Endothelial cell of umbilical vein (primary cell): ENCODE results near the gene FOXI2. TPM values are rescaled to one million over a fixed set of nuclear protein-coding genes. Genes with fewer than 3 reads are reported as not detected.

Source experiments
- BruUV-seq: library from RNA; stranded (reverse); fragments of 400-500 nt; replicated peaks from 2 replicates; lab custom pipeline; 2021; lab: Mats Ljungman, UMichigan
- CTCF ChIA-PET: fragments of 300-600, 350-600 bp; sonication (Branson Sonifier 250); formaldehyde crosslinking; loops from one replicate; lab custom pipeline; 2021; ENCODE audit warnings: antibody characterized with exemption, inconsistent platforms; lab: Charles Lee
- POLR2A ChIA-PET: fragments of 300-600, 350-600 bp; sonication (Branson Sonifier 250); formaldehyde crosslinking; loops from one replicate; lab custom pipeline; 2021; ENCODE audit warnings: antibody characterized with exemption, inconsistent platforms; lab: Charles Lee
- DNase-seq: peaks from one replicate; pipeline ENCODE4 v3.0.0-alpha.2; 2011; ENCODE audit warnings: low read depth, low spot score
- FAIRE-seq: peaks from 2 replicates; lab custom pipeline; 2011; peaks lifted over from hg19 to GRCh38; lab: Jason Lieb, UNC
- H2AFZ ChIP-seq: 2 replicates; pipeline ENCODE4 v1.6.0; 2012; ENCODE audit warnings: low read depth, low read length, control low read depth, inconsistent platforms
- H3K27ac ChIP-seq: 2 replicates; pipeline ENCODE4 v1.5.1; 2011; ENCODE audit warnings: low read depth, mild to moderate bottlenecking, control low read depth, low read length, moderate library complexity; ENCODE audit not compliant: insufficient read depth
- H3K27me3 ChIP-seq, 2 experiments: 2 replicates each; pipeline versions ENCODE4 v1.6.0 to v1.6.1; 2011; ENCODE audit warnings: low read length in 2 of 2, mixed read lengths in 1 of 2; ENCODE audit not compliant: control insufficient read depth in 2 of 2, insufficient read depth in 2 of 2
- H3K36me3 ChIP-seq, 2 experiments: 2 replicates in 1 of 2; 3 replicates in 1 of 2; pipeline ENCODE4 v1.5.1; 2011; ENCODE audit warnings: low read length in 2 of 2, mild to moderate bottlenecking in 1 of 2, moderate library complexity in 1 of 2; ENCODE audit not compliant: control insufficient read depth in 2 of 2, insufficient read depth in 2 of 2; ENCODE audit errors: extremely low read depth in 1 of 2
- H3K4me1 ChIP-seq: 3 replicates; pipeline ENCODE4 v1.5.1; 2011; ENCODE audit warnings: mild to moderate bottlenecking, low read length; ENCODE audit not compliant: control insufficient read depth, insufficient read depth; ENCODE audit errors: extremely low read depth
- H3K4me2 ChIP-seq: 2 replicates; pipeline ENCODE4 v1.6.1; 2011; ENCODE audit warnings: low read length, control low read depth, mixed read lengths; ENCODE audit not compliant: insufficient read depth
- H3K4me3 ChIP-seq, 3 experiments: fragments of 200-600 bp in 1 of 3; sonication (generic), shearing (Covaris generic) in 1 of 3; replicated peaks in 1 of 3; 2 replicates each; pipeline ENCODE4 v1.5.1; 2011 to 2016; ENCODE audit warnings: control low read depth in 3 of 3, low read length in 3 of 3, mild to moderate bottlenecking in 2 of 3, inconsistent platforms in 1 of 3, low read depth in 1 of 3, moderate library complexity in 1 of 3; ENCODE audit not compliant: insufficient read depth in 1 of 3
- H3K79me2 ChIP-seq: 2 replicates; pipeline ENCODE4 v1.6.0; 2012; ENCODE audit warnings: low read length, inconsistent platforms; ENCODE audit not compliant: control insufficient read depth, insufficient read depth
- H3K9ac ChIP-seq: replicated peaks from 2 replicates; pipeline ENCODE3; 2011; ENCODE audit warnings: low read length, control low read depth; ENCODE audit not compliant: insufficient read depth; ENCODE audit errors: extremely low read depth
- H3K9me1 ChIP-seq: replicated peaks from 3 replicates; pipeline ENCODE4 v1.6.0; 2011; ENCODE audit warnings: mild to moderate bottlenecking, low read length; ENCODE audit not compliant: control insufficient read depth, insufficient read depth; ENCODE audit errors: extremely low read depth
- H3K9me3 ChIP-seq: replicated peaks from 2 replicates; pipeline ENCODE4 v1.5.1; 2012; ENCODE audit warnings: low read length, inconsistent platforms; ENCODE audit not compliant: control insufficient read depth, insufficient read depth
- H4K20me1 ChIP-seq: replicated peaks from 2 replicates; pipeline ENCODE3; 2011; ENCODE audit warnings: mild to moderate bottlenecking, low read length; ENCODE audit not compliant: control insufficient read depth, insufficient read depth; ENCODE audit errors: extremely low read depth
- CTCF ChIP-seq, 2 donors: IDR thresholded peaks; 1 replicate in 1 of 2; 2 replicates in 1 of 2; pipeline ENCODE4 v1.5.1; 2011; ENCODE audit warnings: low read length in 2 of 2, mild to moderate bottlenecking in 2 of 2, moderate library complexity in 2 of 2, control low read depth in 1 of 2, inconsistent platforms in 1 of 2, low read depth in 1 of 2; ENCODE audit not compliant: insufficient read depth in 1 of 2; ENCODE audit errors: extremely low read depth in 1 of 2
- EZH2 ChIP-seq: IDR thresholded peaks from 2 replicates; pipeline ENCODE4 v1.6.1; 2012; ENCODE audit warnings: borderline replicate concordance, low read depth, mild to moderate bottlenecking, moderate library complexity, low read length, inconsistent platforms; ENCODE audit not compliant: severe bottlenecking
- FOS ChIP-seq: IDR thresholded peaks from 2 replicates; pipeline ENCODE4 v1.6.1; 2011; ENCODE audit warnings: mild to moderate bottlenecking, low read length, moderate library complexity, borderline replicate concordance; ENCODE audit not compliant: insufficient read depth
- GATA2 ChIP-seq: IDR thresholded peaks from 2 replicates; pipeline ENCODE4 v1.7.0; 2011; ENCODE audit warnings: low read depth, mild to moderate bottlenecking, moderate library complexity, mixed read lengths, low read length; ENCODE audit not compliant: insufficient read length, insufficient read depth
- JUN ChIP-seq: IDR thresholded peaks from 2 replicates; pipeline ENCODE4 v1.6.1; 2011; ENCODE audit warnings: borderline replicate concordance, low read depth; ENCODE audit not compliant: insufficient read length, insufficient read depth
- MYC ChIP-seq: IDR thresholded peaks from one replicate; pipeline ENCODE4 v1.6.1; 2011; ENCODE audit warnings: mild to moderate bottlenecking, low read depth, low read length
- POLR2A ChIP-seq: IDR thresholded peaks from 2 replicates; pipeline ENCODE4 v1.6.1; 2012; ENCODE audit warnings: low read depth, mild to moderate bottlenecking, control low read depth, low read length
- POLR2AphosphoS5 ChIP-seq: IDR thresholded peaks from 2 replicates; pipeline ENCODE4 v1.6.1; 2012; ENCODE audit warnings: low read depth, mild to moderate bottlenecking, control low read depth, low read length, moderate library complexity; ENCODE audit not compliant: insufficient read depth
- dilution Hi-C: fragments of 300-500 bp; cut with MboI; formaldehyde crosslinking; loops from one replicate; pipeline ENCODE4 v1.15.0; 2019; ENCODE audit warnings: low sequenced_read_pairs; ENCODE audit not compliant: extremely low pct_ligation_motif_present
- intact Hi-C: fragments of 100-400 bp; cut with micrococcal nuclease; formaldehyde crosslinking; loops from one replicate; pipeline ENCODE4 v1.10.0; 2022
- polyA plus RNA-seq, 4 experiments: library from polyadenylated mRNA; depleted of rRNA in 3 of 4; stranded (reverse) in 3 of 4; unstranded in 1 of 4; fragments of >200 nt; gene quantifications; 2 replicates each; pipeline versions ENCODE4 v1.2.1 to v1.2.3, GENCODE V29; 2011 to 2012; ENCODE audit warnings: missing spikeins in 1 of 4
- total RNA-seq: library from RNA; stranded (reverse); gene quantifications from 2 replicates; pipeline ENCODE4 v1.2.3, GENCODE V29; 2021
- TF ChIP-seq, protein P1 (sequence below): IDR thresholded peaks from 2 replicates; pipeline ENCODE4 v1.6.1; 2011; ENCODE audit not compliant: insufficient read depth, insufficient read length

Gene FOXI2
- total and polyA plus RNA-seq, 2 donors (not counting 3 experiments of a cell fraction or from before 2014, with no cell fraction given) = not detected

- no peaks in the 10 kb centered on the region for H3K9me1 ChIP-seq
- H3K9me3 ChIP-seq = no peaks in the 10 kb centered on the region
- no peak overlapping the region for H3K9ac ChIP-seq
- H3K4me1 ChIP-seq = no peaks in the 10 kb centered on the region
- H4K20me1 ChIP-seq = no peaks in the 10 kb centered on the region
- H3K27ac ChIP-seq = no peak overlapping the region
- no peak overlapping the region for H2AFZ ChIP-seq
- H3K27me3 ChIP-seq = peaks cover 35 to 52% of the 10 kb centered on the region in 2 experiments
- CTCF ChIA-PET = no interaction called here
- FAIRE-seq = no peak
- POLR2A ChIA-PET = no interaction called here
- H3K79me2 ChIP-seq = no peaks in the 10 kb centered on the region
- no peak overlapping the region for H3K4me2 ChIP-seq
- TF ChIP-seq, protein P1, sequence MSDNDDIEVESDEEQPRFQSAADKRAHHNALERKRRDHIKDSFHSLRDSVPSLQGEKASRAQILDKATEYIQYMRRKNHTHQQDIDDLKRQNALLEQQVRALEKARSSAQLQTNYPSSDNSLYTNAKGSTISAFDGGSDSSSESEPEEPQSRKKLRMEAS = no peak
- TF ChIP-seq MYC (no peak), GATA2 (no peak), POLR2A (no peak), EZH2 (no peak), POLR2AphosphoS5 (no peak), FOS (no peak), CTCF (IDR thresholded peaks at IDR 0.05; ENCODE audit: extremely low read depth in 1 of 2, insufficient read depth in 1 of 2, low read depth in 1 of 2, low read length in 2 of 2) (no peak), JUN (no peak)
- no peak overlapping the region for H3K4me3 ChIP-seq
- dilution Hi-C loops (no loop called here), intact Hi-C loops (no loop called here)
- no peak for DNase-seq
- no peaks in the 10 kb centered on the region for H3K36me3 ChIP-seq
- BruUV-seq = no TSS peak
These were observed 2.2 kb upstream of the FOXI2 start for GRCh38 chr10:127734753-127735152.
